ENCODE measurements around the gene DNAJC4.
A peak's percentile ranks its signal among the peaks of the same experiment; 100 is the strongest.

DNAJC4 gene

GRCh38 chr11:64261556-64262080 is 31.3 kb downstream of the DNAJC4 start:
- no peak for DNase-seq

GRCh38 chr11:64262271-64263002 is 32.1 kb downstream of the DNAJC4 start:
- no peak for DNase-seq

- no peak for DNase-seq
Observed at GRCh38 chr11:64263021-64263946, 32.9 kb downstream of the DNAJC4 start.

GRCh38 chr11:64263947-64264317 is 33.6 kb downstream of the DNAJC4 start:
- DNase-seq = no peak

GRCh38 chr11:64264371-64264852 is 34.1 kb downstream of the DNAJC4 start:
- DNase-seq = no peak

- DNase-seq = no peak
Observed at GRCh38 chr11:64265176-64266160, 35.1 kb downstream of the DNAJC4 start.

GRCh38 chr11:64266339-64266738 is 36.0 kb downstream of the DNAJC4 start:
- DNase-seq = no peak

GRCh38 chr11:64267207-64267945 is 37.0 kb downstream of the DNAJC4 start:
- DNase-seq = peak; percentile 41

GRCh38 chr11:64268025-64268892 is 37.9 kb downstream of the DNAJC4 start:
- DNase-seq = no peak

GRCh38 chr11:64268893-64269539 is 38.7 kb downstream of the DNAJC4 start:
- no peak for DNase-seq

GRCh38 chr11:64269540-64270220 is 39.3 kb downstream of the DNAJC4 start:
- peak; percentile 100 for DNase-seq

- no peak for DNase-seq
Observed at GRCh38 chr11:64275031-64275800, 44.9 kb downstream of the DNAJC4 start.

GRCh38 chr11:64275841-64276240 is 45.5 kb downstream of the DNAJC4 start:
- no peak for DNase-seq

GRCh38 chr11:64276653-64277431 is 46.5 kb downstream of the DNAJC4 start:
- DNase-seq = no peak

GRCh38 chr11:64278576-64279190 is 48.3 kb downstream of the DNAJC4 start:
- DNase-seq = no peak

- no peak for DNase-seq
Observed at GRCh38 chr11:64281957-64282770, 51.8 kb downstream of the DNAJC4 start.

All from NCI-H1092 (cell line).